ENCODE results near the gene NCR3LG1.
"Not testable (repeated sequence)": the region's sequence is repeated elsewhere in the genome, so short reads cannot be mapped to it uniquely, and the experiment has no call there.

Gene NCR3LG1

DNA sequence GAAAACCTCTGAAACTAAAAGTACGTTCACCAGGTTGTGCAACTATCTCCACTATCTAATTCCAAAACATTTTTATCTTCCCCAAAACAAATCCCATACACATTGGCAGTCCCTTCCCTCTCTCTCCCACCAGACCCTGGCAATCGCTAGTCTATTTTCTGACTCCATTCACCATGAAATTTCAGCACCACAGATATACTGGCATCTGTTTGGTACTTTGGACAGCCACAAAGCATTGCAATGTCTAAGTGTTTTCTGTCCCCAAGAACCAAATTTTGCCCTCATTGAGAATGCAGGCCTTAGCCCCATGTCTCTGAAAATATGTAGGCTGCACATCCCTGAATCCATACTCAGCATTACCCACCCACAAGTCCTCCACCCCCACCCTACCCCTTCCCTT, 64.9 kb downstream of the NCR3LG1 start:
- Histone ChIP-seq H3K27me3 (ENCODE audit: control insufficient read depth in 1 of 2, insufficient read depth in 2 of 2, low read length in 2 of 2) (peaks cover 0 to 3% of the 10 kb centered on the region in 2 donors), H3K4me1 (ENCODE audit: insufficient read depth, low read length) (no peaks in the 10 kb centered on the region), H3K9ac (ENCODE audit: low read length) (no peak overlapping the region), H3K4me3 (ENCODE audit: low read depth in 1 of 2, low read length in 2 of 2) (no peak overlapping the region), H3K36me3 (ENCODE audit: insufficient read depth, low read length) (no peaks in the 10 kb centered on the region), H3K9me3 (ENCODE audit: low read length) (no peaks in the 10 kb centered on the region), H3K27ac (ENCODE audit: low read depth, low read length) (no peak overlapping the region)

DNA sequence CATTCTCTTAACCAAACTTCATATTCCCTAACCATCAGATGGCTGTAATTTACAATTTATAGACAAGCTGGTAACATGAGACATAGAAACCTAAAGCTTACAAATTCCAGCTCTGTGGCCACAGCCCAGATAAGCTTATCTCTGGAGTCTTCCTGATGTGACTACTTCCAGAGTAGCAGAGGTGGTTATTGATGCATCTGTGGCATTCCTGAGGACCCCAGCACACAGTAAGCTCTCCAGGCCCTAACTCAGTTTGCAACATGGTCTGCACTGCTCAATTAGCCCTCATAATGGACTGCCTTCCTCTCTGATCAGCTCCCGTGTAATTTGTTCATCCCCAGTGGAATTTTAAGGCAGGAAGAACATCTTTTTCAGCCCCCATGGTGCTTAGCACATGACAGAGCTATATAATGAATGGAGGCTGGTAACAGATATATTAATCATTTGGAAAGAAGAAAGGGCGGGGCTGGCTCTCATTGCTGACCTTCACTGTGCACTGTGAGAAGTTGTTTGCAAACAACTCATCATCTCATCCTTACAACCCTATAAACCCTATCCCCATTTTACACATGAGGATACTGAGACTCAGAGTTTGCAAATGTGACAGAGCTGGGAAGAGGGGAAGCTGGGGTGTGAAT, 67.0 kb downstream of the NCR3LG1 start:
- peaks cover 0 to 3% of the 10 kb centered on the region in 2 donors for H3K27me3 ChIP-seq (ENCODE audit: control insufficient read depth in 1 of 2, insufficient read depth in 2 of 2, low read length in 2 of 2)
- no peak overlapping the region for H3K27ac ChIP-seq (ENCODE audit: low read depth, low read length)
- no peaks in the 10 kb centered on the region for H3K9me3 ChIP-seq (ENCODE audit: low read length)
- no peak overlapping the region for H3K9ac ChIP-seq (ENCODE audit: low read length)
- no peak overlapping the region for H3K4me3 ChIP-seq (ENCODE audit: low read depth in 1 of 2, low read length in 2 of 2)
- H3K36me3 ChIP-seq (ENCODE audit: insufficient read depth, low read length), result no peaks in the 10 kb centered on the region
- H3K4me1 ChIP-seq (ENCODE audit: insufficient read depth, low read length), result no peaks in the 10 kb centered on the region

DNA sequence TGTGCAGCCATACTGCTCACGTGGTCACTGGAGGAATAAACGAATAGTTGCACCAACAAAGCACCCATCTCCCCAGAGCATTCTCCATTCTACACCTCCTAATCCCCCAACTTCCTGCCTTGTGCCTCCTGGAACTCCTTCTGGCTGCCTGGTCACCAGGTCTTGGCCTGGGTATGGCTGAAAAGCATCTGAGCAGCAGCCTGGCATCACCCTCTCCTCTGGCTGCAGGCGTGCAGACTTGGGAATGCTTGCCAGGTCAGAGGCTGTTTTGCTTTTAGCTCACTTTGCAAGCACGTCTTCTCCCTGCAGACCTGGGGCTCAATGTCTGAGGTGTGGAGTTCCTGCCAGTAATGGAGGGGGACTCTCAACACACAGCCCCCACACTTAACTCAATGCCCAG, 70.2 kb downstream of the NCR3LG1 start:
- Histone ChIP-seq H3K36me3 (ENCODE audit: insufficient read depth, low read length) (no peaks in the 10 kb centered on the region), H3K4me3 (ENCODE audit: low read depth in 1 of 2, low read length in 2 of 2) (no peak overlapping the region), H3K27me3 (ENCODE audit: control insufficient read depth in 1 of 2, insufficient read depth in 2 of 2, low read length in 2 of 2) (peaks cover 0 to 3% of the 10 kb centered on the region in 2 donors), H3K27ac (ENCODE audit: low read depth, low read length) (no peak overlapping the region), H3K9me3 (ENCODE audit: low read length) (no peaks in the 10 kb centered on the region), H3K9ac (ENCODE audit: low read length) (no peak overlapping the region), H3K4me1 (ENCODE audit: insufficient read depth, low read length) (no peaks in the 10 kb centered on the region)

DNA sequence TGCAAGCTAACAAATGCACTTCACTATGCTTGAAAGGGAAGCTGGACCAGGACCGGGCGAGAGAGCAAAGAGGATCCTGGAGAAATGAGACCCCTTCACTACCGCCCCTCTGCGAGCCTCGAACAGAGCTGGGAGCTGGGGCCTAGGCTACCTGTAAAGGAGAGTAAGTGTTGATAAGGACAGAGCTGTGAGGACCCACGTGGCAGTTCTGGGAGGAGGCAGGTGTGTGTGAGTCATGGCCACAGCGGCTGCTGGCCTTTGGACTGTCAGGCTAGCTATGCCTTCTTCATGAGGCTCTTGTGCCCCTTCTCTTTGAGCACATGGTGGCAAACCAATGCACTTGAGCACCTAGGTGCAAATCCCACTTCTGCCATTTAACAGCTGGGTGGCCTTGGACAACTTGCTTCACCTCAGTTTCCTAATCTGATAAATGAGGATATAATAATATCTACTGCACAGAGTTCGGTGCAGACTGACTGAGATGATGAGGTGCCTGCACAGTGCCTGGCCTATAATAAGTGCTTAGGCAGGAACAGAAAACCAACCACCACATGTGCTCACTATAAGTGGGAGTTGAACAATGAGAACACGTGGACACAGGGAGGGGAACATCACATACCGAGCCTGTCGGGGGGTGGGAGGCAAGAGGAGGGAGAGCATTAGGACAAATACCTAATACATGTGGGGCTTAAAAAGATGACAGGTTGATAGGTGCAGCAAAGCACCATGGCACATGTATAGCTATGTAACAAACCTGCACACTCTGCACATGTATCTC, 72.1 kb downstream of the NCR3LG1 start:
- H3K27me3 ChIP-seq (ENCODE audit: control insufficient read depth in 1 of 2, insufficient read depth in 2 of 2, low read length in 2 of 2), result no peaks in the 10 kb centered on the region
- H3K27ac ChIP-seq (ENCODE audit: low read depth, low read length), result no peak overlapping the region
- H3K4me3 ChIP-seq (ENCODE audit: low read depth in 1 of 2, low read length in 2 of 2), result no peak overlapping the region
- H3K4me1 ChIP-seq (ENCODE audit: insufficient read depth, low read length), result no peaks in the 10 kb centered on the region
- no peak overlapping the region for H3K9ac ChIP-seq (ENCODE audit: low read length)
- H3K9me3 ChIP-seq (ENCODE audit: low read length), result no peaks in the 10 kb centered on the region
- no peaks in the 10 kb centered on the region for H3K36me3 ChIP-seq (ENCODE audit: insufficient read depth, low read length)

DNA sequence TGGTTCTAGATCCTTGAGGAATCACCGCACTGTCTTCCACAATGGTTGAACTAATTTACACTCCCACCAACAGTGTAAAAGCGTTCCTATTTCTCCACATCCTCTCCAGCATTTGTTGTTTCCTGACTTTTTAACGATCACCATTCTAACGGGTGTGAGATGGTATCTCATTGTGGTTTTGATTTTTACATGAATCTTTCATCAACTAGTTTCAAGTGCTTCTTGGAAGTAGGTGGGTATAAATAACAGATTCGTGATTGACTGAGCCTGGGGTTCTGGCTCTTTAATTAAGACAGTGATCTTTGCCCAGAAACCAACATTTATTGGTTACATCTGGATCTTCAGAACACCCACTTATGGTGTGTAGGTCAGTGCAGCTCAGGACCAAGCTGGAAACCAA, 74.6 kb downstream of the NCR3LG1 start:
- not testable (repeated sequence) for H3K9me3 ChIP-seq (ENCODE audit: low read length)

More for the DNA sequence above, 74.6 kb downstream of the NCR3LG1 start:
- not testable (repeated sequence) for H3K27me3 ChIP-seq (ENCODE audit: control insufficient read depth in 1 of 2, insufficient read depth in 2 of 2, low read length in 2 of 2); H3K36me3 ChIP-seq (ENCODE audit: insufficient read depth, low read length); H3K9ac ChIP-seq (ENCODE audit: low read length); H3K4me1 ChIP-seq (ENCODE audit: insufficient read depth, low read length); H3K27ac ChIP-seq (ENCODE audit: low read depth, low read length); H3K4me3 ChIP-seq (ENCODE audit: low read depth in 1 of 2, low read length in 2 of 2)

Data from muscle layer of colon (tissue), 2 donors.